HG02981 (cell line): ENCODE measurements around the gene C10orf71.

Source experiments
- ATAC-seq: cut with Tn5 transposase; IDR thresholded peaks from one replicate; pipeline ENCODE4 v1.9.1; 2021; ENCODE audit warnings: mild to moderate bottlenecking, moderate library complexity; ENCODE audit not compliant: unreplicated experiment

Gene C10orf71

GRCh38 chr10:49359349-49360270 lies 60.6 kb downstream of the C10orf71 start:
- ATAC-seq: no peak

- no peak for ATAC-seq
Measured at GRCh38 chr10:49360271-49361177, 61.6 kb downstream of the C10orf71 start.

- ATAC-seq: no peak
Measured at GRCh38 chr10:49361178-49361554, 62.2 kb downstream of the C10orf71 start.

- no peak for ATAC-seq
Measured at GRCh38 chr10:49361735-49362568, 63.0 kb downstream of the C10orf71 start.

- peak; percentile 84 for ATAC-seq
Measured at GRCh38 chr10:49362596-49363260, 63.8 kb downstream of the C10orf71 start.

GRCh38 chr10:49363309-49364031 lies 64.5 kb downstream of the C10orf71 start:
- ATAC-seq: no peak

GRCh38 chr10:49364051-49364450 lies 65.1 kb downstream of the C10orf71 start:
- ATAC-seq: no peak

GRCh38 chr10:49364747-49365146 lies 65.8 kb downstream of the C10orf71 start:
- ATAC-seq: no peak

- no peak for ATAC-seq
Measured at GRCh38 chr10:49365275-49365674, 66.3 kb downstream of the C10orf71 start.

- no peak for ATAC-seq
Measured at GRCh38 chr10:49365675-49366415, 66.9 kb downstream of the C10orf71 start.

- no peak for ATAC-seq
Measured at GRCh38 chr10:49366460-49366859, 67.5 kb downstream of the C10orf71 start.

- no peak for ATAC-seq
Measured at GRCh38 chr10:49367600-49367999, 68.6 kb downstream of the C10orf71 start.

- ATAC-seq: no peak
Measured at GRCh38 chr10:49368256-49368655, 69.3 kb downstream of the C10orf71 start.

GRCh38 chr10:49369216-49370162 lies 70.5 kb downstream of the C10orf71 start:
- ATAC-seq: no peak

GRCh38 chr10:49370326-49371100 lies 71.5 kb downstream of the C10orf71 start:
- ATAC-seq: no peak

GRCh38 chr10:49371967-49372366 lies 73.0 kb downstream of the C10orf71 start:
- no peak for ATAC-seq

- ATAC-seq: no peak
Measured at GRCh38 chr10:49373361-49373760, 74.4 kb downstream of the C10orf71 start.
